IPS DF 6.9 (cell line): Measurements from ENCODE around the gene FAH.

Experiments used
- DNase-seq: peaks from one replicate; pipeline ENCODE4 v3.0.0-alpha.2; 2013; ENCODE audit warnings: low read depth, low spot score
- H3K27ac ChIP-seq: one replicate; pipeline ENCODE4 v1.5.1; 2013; ENCODE audit warnings: low read length, control low read depth
- H3K27me3 ChIP-seq: 2 replicates; pipeline ENCODE4 v1.6.1; 2013; ENCODE audit warnings: mild to moderate bottlenecking, low read length; ENCODE audit not compliant: control insufficient read depth, insufficient read depth
- H3K36me3 ChIP-seq: 2 replicates; pipeline ENCODE4 v1.6.1; 2013; ENCODE audit warnings: low read length; ENCODE audit not compliant: control insufficient read depth, insufficient read depth
- H3K4me1 ChIP-seq: 2 replicates; pipeline ENCODE4 v1.6.1; 2013; ENCODE audit warnings: low read length; ENCODE audit not compliant: control insufficient read depth, insufficient read depth
- H3K4me3 ChIP-seq: 2 replicates; pipeline ENCODE4 v1.5.1; 2013; ENCODE audit warnings: mild to moderate bottlenecking, low read length
- H3K9me3 ChIP-seq: 2 replicates; pipeline ENCODE4 v1.6.1; 2013; ENCODE audit warnings: low read length, inconsistent platforms; ENCODE audit not compliant: control insufficient read depth, insufficient read depth
- WGBS: extraction: QIAGEN DNeasy Blood & Tissue Kit; methylation state at CpG from one replicate; pipeline ENCODE4 v1.1.7; 2013; ENCODE audit warnings: mixed read lengths, missing lambda C conversion rate; ENCODE audit not compliant: insufficient read length, insufficient coverage; 5-methylcytosine and 5-hydroxymethylcytosine counted together

Gene FAH

GRCh38 chr15:80191897-80192595, 39.2 kb downstream of the FAH start:
- Histone ChIP-seq H3K9me3 (no peaks in the 10 kb centered on the region), H3K4me3 (no peak overlapping the region), H3K27me3 (no peaks in the 10 kb centered on the region), H3K27ac (no peak overlapping the region), H3K4me1 (no peaks in the 10 kb centered on the region), H3K36me3 (no peaks in the 10 kb centered on the region)
- no CpG with 5 or more reads among the region's 8 CpGs for WGBS
- DNase-seq, result no peak

- Histone ChIP-seq H3K27ac (no peak overlapping the region), H3K27me3 (no peaks in the 10 kb centered on the region), H3K36me3 (no peaks in the 10 kb centered on the region), H3K4me1 (no peaks in the 10 kb centered on the region), H3K9me3 (no peaks in the 10 kb centered on the region), H3K4me3 (no peak overlapping the region)
- no peak for DNase-seq
- no CpG with 5 or more reads among the region's 1 CpG for WGBS
Observed at GRCh38 chr15:80194186-80194585, 41.4 kb downstream of the FAH start.

DNA sequence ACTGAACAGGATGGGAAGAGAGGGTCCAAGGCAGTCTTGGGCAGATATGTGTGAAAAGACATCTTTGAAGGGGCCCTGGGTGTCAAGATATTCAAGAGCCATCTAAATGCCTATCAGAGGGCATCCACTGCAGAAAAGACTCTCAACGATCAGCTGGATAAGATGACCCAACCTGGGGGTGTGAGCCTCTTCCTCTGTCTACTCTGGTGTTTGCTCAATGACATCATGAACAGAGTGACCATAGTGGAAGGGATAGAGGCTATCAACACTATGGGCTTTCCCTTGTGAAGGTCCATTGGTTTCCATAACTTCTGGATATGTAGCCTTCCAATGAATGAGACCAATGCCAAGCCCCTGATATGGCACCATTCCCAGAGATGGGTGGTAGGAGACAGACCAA, 42.1 kb downstream of the FAH start:
- H3K36me3 ChIP-seq, result no peaks in the 10 kb centered on the region
- no peak for DNase-seq
- H3K27ac ChIP-seq, result no peak overlapping the region
- no peak overlapping the region for H3K4me3 ChIP-seq
- 0 out of 2 replicates have a peak, but pooled peaks cover 2% of the 10 kb centered on the region for H3K4me1 ChIP-seq
- WGBS, result no CpG with 5 or more reads among the region's 1 CpG
- no peaks in the 10 kb centered on the region for H3K27me3 ChIP-seq
- H3K9me3 ChIP-seq, result no peaks in the 10 kb centered on the region

- Histone ChIP-seq H3K36me3 (no peaks in the 10 kb centered on the region; the same call in 1 of the 2 replicates), H3K27me3 (no peaks in the 10 kb centered on the region), H3K27ac (no peak overlapping the region), H3K4me3 (no peak overlapping the region), H3K9me3 (no peaks in the 10 kb centered on the region), H3K4me1 (0 out of 2 replicates have a peak, but pooled peaks cover 2% of the 10 kb centered on the region)
- WGBS, result no CpG with 5 or more reads among the region's 2 CpGs
- no peak for DNase-seq
Observed at GRCh38 chr15:80199366-80199765, 46.6 kb downstream of the FAH start.

DNA sequence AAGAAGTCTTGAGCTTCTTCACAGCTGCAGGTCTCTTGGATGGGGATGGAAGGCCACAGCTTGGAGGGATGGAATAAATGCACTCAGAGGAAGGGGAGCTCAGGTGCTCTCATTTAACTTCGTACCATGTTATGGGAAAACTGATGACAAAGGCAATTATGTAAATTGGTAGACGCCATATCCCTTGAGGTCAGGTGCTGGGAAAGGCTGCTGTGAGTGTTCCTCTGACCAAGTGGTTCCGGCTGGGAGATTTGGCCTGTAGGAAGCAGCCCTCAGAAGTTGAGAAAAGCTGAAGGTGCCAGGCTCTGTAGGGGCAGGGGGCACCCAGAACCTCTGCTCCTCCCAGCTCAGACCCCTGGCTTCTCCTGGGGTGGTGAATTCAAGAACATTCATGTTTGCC, 47.1 kb downstream of the FAH start:
- no peaks in the 10 kb centered on the region for H3K9me3 ChIP-seq
- WGBS, result no CpG with 5 or more reads among the region's 3 CpGs

GRCh38 chr15:80201256-80202015, 48.6 kb downstream of the FAH start:
- no peaks in the 10 kb centered on the region; the same call in 1 of the 2 replicates for H3K36me3 ChIP-seq
- no peaks in the 10 kb centered on the region for H3K27me3 ChIP-seq
- H3K4me3 ChIP-seq, result no peak overlapping the region
- H3K9me3 ChIP-seq, result no peaks in the 10 kb centered on the region
- H3K27ac ChIP-seq, result no peak overlapping the region
- no CpG with 5 or more reads among the region's 26 CpGs for WGBS
- H3K4me1 ChIP-seq, result 0 out of 2 replicates have a peak, but pooled peaks cover 2% of the 10 kb centered on the region
- DNase-seq, result no peak

More for the DNA sequence above, 47.1 kb downstream of the FAH start:
- H3K27me3 ChIP-seq, result no peaks in the 10 kb centered on the region
- no peak for DNase-seq
- H3K36me3 ChIP-seq, result no peaks in the 10 kb centered on the region; the same call in 1 of the 2 replicates
- H3K4me1 ChIP-seq, result 0 out of 2 replicates have a peak, but pooled peaks cover 2% of the 10 kb centered on the region
- H3K4me3 ChIP-seq, result no peak overlapping the region
- no peak overlapping the region for H3K27ac ChIP-seq

- Histone ChIP-seq H3K4me1 (0 out of 2 replicates have a peak, but pooled peaks cover 2% of the 10 kb centered on the region), H3K27me3 (no peaks in the 10 kb centered on the region), H3K9me3 (no peaks in the 10 kb centered on the region), H3K4me3 (no peak overlapping the region), H3K36me3 (no peaks in the 10 kb centered on the region; the same call in 1 of the 2 replicates), H3K27ac (no peak overlapping the region)
- no CpG with 5 or more reads among the region's 2 CpGs for WGBS
- DNase-seq, result no peak
Observed at GRCh38 chr15:80202016-80202315, 49.2 kb downstream of the FAH start.

GRCh38 chr15:80202641-80203360, 50.0 kb downstream of the FAH start:
- DNase-seq, result no peak
- Histone ChIP-seq H3K27ac (no peak overlapping the region), H3K9me3 (no peaks in the 10 kb centered on the region), H3K27me3 (no peaks in the 10 kb centered on the region), H3K4me3 (no peak overlapping the region), H3K4me1 (0 out of 2 replicates have a peak, but pooled peaks cover 2% of the 10 kb centered on the region), H3K36me3 (no peaks in the 10 kb centered on the region; the same call in 1 of the 2 replicates)
- WGBS, result no CpG with 5 or more reads among the region's 9 CpGs

DNA sequence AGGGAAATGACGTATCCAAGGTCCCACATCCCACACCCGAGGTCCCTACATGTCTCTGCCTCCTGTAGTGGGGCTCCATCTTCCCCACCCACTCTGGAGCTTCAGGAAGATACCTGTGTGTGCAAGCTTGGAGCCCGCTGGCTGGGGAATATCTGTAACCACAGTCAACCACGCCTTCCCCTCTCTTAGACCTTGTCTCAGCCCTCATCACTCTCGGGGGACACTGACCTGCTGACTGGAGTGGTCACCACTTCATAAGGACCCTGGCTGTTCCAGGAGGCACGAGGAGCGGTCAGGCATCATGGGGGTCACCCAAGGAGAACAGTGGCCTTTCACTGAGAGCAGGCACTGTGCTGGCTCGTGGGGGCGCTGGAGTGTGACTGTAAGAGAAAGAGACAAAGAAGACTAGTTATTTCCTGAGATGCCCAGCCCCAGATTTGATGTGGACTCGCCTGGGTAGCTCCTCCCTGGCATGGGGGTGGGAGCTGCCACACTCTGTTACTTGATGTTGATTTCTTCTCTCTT, 50.6 kb downstream of the FAH start:
- no peak overlapping the region for H3K27ac ChIP-seq
- no peak overlapping the region for H3K4me3 ChIP-seq
- H3K4me1 ChIP-seq, result 0 out of 2 replicates have a peak, but pooled peaks cover 2% of the 10 kb centered on the region
- no CpG with 5 or more reads among the region's 10 CpGs for WGBS
- no peaks in the 10 kb centered on the region for H3K27me3 ChIP-seq
- no peak for DNase-seq
- H3K9me3 ChIP-seq, result no peaks in the 10 kb centered on the region
- H3K36me3 ChIP-seq, result no peaks in the 10 kb centered on the region; the same call in 1 of the 2 replicates

DNA sequence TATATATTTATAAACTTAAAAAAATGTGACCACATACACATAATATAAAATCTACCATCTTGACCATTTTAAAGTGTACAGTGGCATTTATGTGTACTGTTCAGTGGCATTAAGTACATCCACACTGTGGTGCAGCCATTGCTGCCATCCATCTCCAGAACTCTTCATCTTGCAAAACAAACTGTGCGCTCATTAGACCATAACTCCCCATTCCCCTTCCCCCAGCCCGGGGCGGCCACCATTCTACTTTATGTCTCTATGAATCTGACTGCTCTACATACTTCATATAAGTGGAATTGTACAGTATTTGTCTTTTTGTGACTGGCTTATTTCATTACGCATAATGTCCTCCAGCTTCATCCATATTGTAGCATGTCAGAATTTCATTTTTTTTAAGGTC, 51.4 kb downstream of the FAH start:
- H3K27ac ChIP-seq, result no peak overlapping the region
- H3K9me3 ChIP-seq, result no peaks in the 10 kb centered on the region
- H3K4me1 ChIP-seq, result peaks cover 2% of the 10 kb centered on the region; the same call in 1 of the 2 replicates
- WGBS, result no CpG with 5 or more reads among the region's 4 CpGs
- H3K27me3 ChIP-seq, result no peaks in the 10 kb centered on the region
- no peak overlapping the region for H3K4me3 ChIP-seq
- no peak for DNase-seq
- H3K36me3 ChIP-seq, result no peaks in the 10 kb centered on the region; the same call in 1 of the 2 replicates
